BE2C (cell line): Measurements from ENCODE around the gene HS3ST4.
"Not testable (repeated sequence)": the region's sequence is repeated elsewhere in the genome, so short reads cannot be mapped to it uniquely, and the experiment has no call there.

Source experiments
- DNase-seq: peaks from one replicate; pipeline ENCODE4 v3.0.0-alpha.2; 2020
- H3K27me3 ChIP-seq: fragments of 250-450 bp; sonication (Bioruptor Pico); 2 replicates; pipeline ENCODE4 v1.5.1; 2020; ENCODE audit warnings: mild to moderate bottlenecking
- H3K36me3 ChIP-seq: fragments of 250-450 bp; sonication (Bioruptor Pico); 2 replicates; pipeline ENCODE4 v1.5.1; 2020; ENCODE audit warnings: mild to moderate bottlenecking
- H3K4me1 ChIP-seq: fragments of 250-450 bp; sonication (Bioruptor Pico); 2 replicates; pipeline ENCODE4 v1.5.1; 2020
- H3K4me3 ChIP-seq: 2 replicates; pipeline ENCODE4 v1.5.1; 2011; ENCODE audit warnings: low read depth, low read length
- H3K9me3 ChIP-seq: fragments of 250-450 bp; sonication (Bioruptor Pico); 2 replicates; pipeline ENCODE4 v1.5.1; 2020
- CTCF ChIP-seq: IDR thresholded peaks from 2 replicates; pipeline ENCODE4 v1.5.1; 2012; ENCODE audit warnings: mild to moderate bottlenecking, low read depth, low read length

HS3ST4 gene

GRCh38 chr16:26058326-26058725, 366.6 kb downstream of the HS3ST4 start:
- TF ChIP-seq CTCF = no peak
- Histone ChIP-seq H3K4me1 (no peaks in the 10 kb centered on the region), H3K36me3 (no peaks in the 10 kb centered on the region), H3K4me3 (no peak overlapping the region), H3K27me3 (no peaks in the 10 kb centered on the region), H3K9me3 (no peaks in the 10 kb centered on the region; the same call in 1 of the 2 replicates)
- DNase-seq = no peak

GRCh38 chr16:26070302-26071100, 378.7 kb downstream of the HS3ST4 start:
- no peaks in the 10 kb centered on the region for H3K36me3 ChIP-seq
- H3K9me3 ChIP-seq = no peaks in the 10 kb centered on the region
- DNase-seq = no peak
- H3K27me3 ChIP-seq = no peaks in the 10 kb centered on the region
- H3K4me3 ChIP-seq = no peak overlapping the region
- no peak for TF ChIP-seq CTCF
- H3K4me1 ChIP-seq = no peaks in the 10 kb centered on the region

GRCh38 chr16:26071101-26071866, 379.5 kb downstream of the HS3ST4 start:
- Histone ChIP-seq H3K4me3 (no peak overlapping the region), H3K27me3 (no peaks in the 10 kb centered on the region), H3K36me3 (no peaks in the 10 kb centered on the region), H3K4me1 (no peaks in the 10 kb centered on the region), H3K9me3 (no peaks in the 10 kb centered on the region)
- TF ChIP-seq CTCF = no peak
- DNase-seq = no peak

GRCh38 chr16:26078716-26079355, 387.1 kb downstream of the HS3ST4 start:
- no peak overlapping the region for H3K4me3 ChIP-seq
- H3K36me3 ChIP-seq = no peaks in the 10 kb centered on the region
- no peaks in the 10 kb centered on the region; the same call in 1 of the 2 replicates for H3K9me3 ChIP-seq
- no peaks in the 10 kb centered on the region for H3K4me1 ChIP-seq
- H3K27me3 ChIP-seq = no peaks in the 10 kb centered on the region
- DNase-seq = no peak
- TF ChIP-seq CTCF = no peak

GRCh38 chr16:26087091-26087490, 395.3 kb downstream of the HS3ST4 start:
- DNase-seq = no peak
- Histone ChIP-seq H3K4me1 (no peaks in the 10 kb centered on the region), H3K9me3 (peaks cover under 1% of the 10 kb centered on the region; the same call in 1 of the 2 replicates), H3K27me3 (no peaks in the 10 kb centered on the region), H3K36me3 (no peaks in the 10 kb centered on the region), H3K4me3 (no peak overlapping the region)
- no peak for TF ChIP-seq CTCF

- Histone ChIP-seq H3K4me3 (no peak overlapping the region), H3K9me3 (peaks cover 2% of the 10 kb centered on the region; the same call in 1 of the 2 replicates), H3K36me3 (no peaks in the 10 kb centered on the region), H3K27me3 (no peaks in the 10 kb centered on the region), H3K4me1 (no peaks in the 10 kb centered on the region)
- no peak for DNase-seq
- TF ChIP-seq CTCF = no peak
These were observed 399.8 kb downstream of the HS3ST4 start for GRCh38 chr16:26091511-26091910.

GRCh38 chr16:26098206-26098605, 406.4 kb downstream of the HS3ST4 start:
- H3K4me1 ChIP-seq, H3K9me3 ChIP-seq, DNase-seq, H3K27me3 ChIP-seq, H3K4me3 ChIP-seq, H3K36me3 ChIP-seq: not testable (repeated sequence)
